ENCODE measurements around the gene MRLN.

DNA sequence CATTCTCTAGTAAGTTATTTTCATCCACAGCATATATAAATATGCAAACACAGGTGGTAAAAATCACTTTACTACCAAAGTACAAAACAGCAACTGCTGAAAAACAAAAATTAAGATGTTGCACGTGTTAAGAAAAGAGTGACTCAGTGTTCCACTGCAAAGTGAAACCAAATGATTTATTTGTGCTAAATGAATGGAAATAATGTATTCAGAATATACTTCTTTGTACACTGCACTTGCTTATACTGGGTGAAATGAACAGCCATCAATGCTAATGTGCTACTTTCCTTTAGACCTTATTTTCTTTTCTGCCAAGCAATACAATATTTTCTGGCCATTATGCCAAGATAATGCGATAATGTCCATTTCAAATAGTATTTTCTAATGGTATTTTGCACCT is 38.3 kb upstream of the MRLN start:
- TF ChIP-seq, protein P1, sequence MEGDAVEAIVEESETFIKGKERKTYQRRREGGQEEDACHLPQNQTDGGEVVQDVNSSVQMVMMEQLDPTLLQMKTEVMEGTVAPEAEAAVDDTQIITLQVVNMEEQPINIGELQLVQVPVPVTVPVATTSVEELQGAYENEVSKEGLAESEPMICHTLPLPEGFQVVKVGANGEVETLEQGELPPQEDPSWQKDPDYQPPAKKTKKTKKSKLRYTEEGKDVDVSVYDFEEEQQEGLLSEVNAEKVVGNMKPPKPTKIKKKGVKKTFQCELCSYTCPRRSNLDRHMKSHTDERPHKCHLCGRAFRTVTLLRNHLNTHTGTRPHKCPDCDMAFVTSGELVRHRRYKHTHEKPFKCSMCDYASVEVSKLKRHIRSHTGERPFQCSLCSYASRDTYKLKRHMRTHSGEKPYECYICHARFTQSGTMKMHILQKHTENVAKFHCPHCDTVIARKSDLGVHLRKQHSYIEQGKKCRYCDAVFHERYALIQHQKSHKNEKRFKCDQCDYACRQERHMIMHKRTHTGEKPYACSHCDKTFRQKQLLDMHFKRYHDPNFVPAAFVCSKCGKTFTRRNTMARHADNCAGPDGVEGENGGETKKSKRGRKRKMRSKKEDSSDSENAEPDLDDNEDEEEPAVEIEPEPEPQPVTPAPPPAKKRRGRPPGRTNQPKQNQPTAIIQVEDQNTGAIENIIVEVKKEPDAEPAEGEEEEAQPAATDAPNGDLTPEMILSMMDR (IDR thresholded peaks at IDR 0.05) = no peak
- no peak for TF ChIP-seq POLR2A (IDR thresholded peaks at IDR 0.05)

All from gastroesophageal sphincter (tissue), 3 donors.